Endothelial cell (in vitro differentiated cells): Measurements from ENCODE around the gene MOK. TPM values are rescaled to one million over a fixed set of nuclear protein-coding genes. Genes with fewer than 3 reads are reported as not detected.

Experiments
- DNase-seq: peaks from one replicate; pipeline ENCODE4 v3.0.0; 2021; ENCODE audit warnings: low spot score
- H3K27ac Mint-ChIP-seq: one replicate; pipeline ENCODE4 v1.8.0; 2021; ENCODE audit warnings: mixed read lengths, inconsistent platforms; ENCODE audit not compliant: unreplicated experiment
- H3K27me3 Mint-ChIP-seq: one replicate; pipeline ENCODE4 v1.8.0; 2021; ENCODE audit warnings: mild to moderate bottlenecking, moderate library complexity, mixed read lengths, inconsistent platforms; ENCODE audit not compliant: unreplicated experiment
- H3K36me3 Mint-ChIP-seq: one replicate; pipeline ENCODE4 v1.8.0; 2021; ENCODE audit warnings: mild to moderate bottlenecking, low read depth, mixed read lengths, inconsistent platforms; ENCODE audit not compliant: unreplicated experiment
- H3K4me1 Mint-ChIP-seq: one replicate; pipeline ENCODE4 v1.8.0; 2021; ENCODE audit warnings: mild to moderate bottlenecking, mixed read lengths, inconsistent platforms; ENCODE audit not compliant: unreplicated experiment
- H3K4me3 Mint-ChIP-seq: one replicate; pipeline ENCODE4 v1.8.0; 2021; ENCODE audit warnings: mild to moderate bottlenecking, mixed read lengths, inconsistent platforms; ENCODE audit not compliant: unreplicated experiment
- H3K9me3 Mint-ChIP-seq: one replicate; pipeline ENCODE4 v1.8.0; 2021; ENCODE audit warnings: mixed read lengths, inconsistent platforms; ENCODE audit not compliant: unreplicated experiment
- CTCF ChIP-seq: fragments of 200-600 bp; sonication (generic); IDR thresholded peaks from one replicate; pipeline ENCODE4 v1.5.0; 2021; ENCODE audit warnings: antibody characterized with exemption; ENCODE audit not compliant: unreplicated experiment
- total RNA-seq: library from RNA; stranded (reverse); fragmentation: NEBNext Ultra II Directional; extraction: Animal tissue kit (Norgen Biotek cat#: 25700); gene quantifications from one replicate; pipeline ENCODE4 v1.2.1, GENCODE V29; 2021; ENCODE audit not compliant: unreplicated experiment

The MOK gene
- total RNA-seq, 1 donor from 2014 or later, result 5.8 TPM

- H3K4me3 Mint-ChIP-seq, result no peak overlapping the region
- H3K9me3 Mint-ChIP-seq, result no peaks in the 10 kb centered on the region
- H3K4me1 Mint-ChIP-seq, result peaks cover 3% of the 10 kb centered on the region
- H3K36me3 Mint-ChIP-seq, result peaks cover 15% of the 10 kb centered on the region
- no peak overlapping the region for H3K27ac Mint-ChIP-seq
- DNase-seq, result no peak
- TF ChIP-seq CTCF, result no peak
- peaks cover 6% of the 10 kb centered on the region for H3K27me3 Mint-ChIP-seq
Measured at GRCh38 chr14:102213470-102213869, 91.5 kb downstream of the MOK start.

- peaks cover 6% of the 10 kb centered on the region for H3K27me3 Mint-ChIP-seq
- no peak for TF ChIP-seq CTCF
- H3K27ac Mint-ChIP-seq, result no peak overlapping the region
- peaks cover 15% of the 10 kb centered on the region for H3K36me3 Mint-ChIP-seq
- no peak overlapping the region for H3K4me3 Mint-ChIP-seq
- DNase-seq, result no peak
- H3K4me1 Mint-ChIP-seq, result peaks cover 3% of the 10 kb centered on the region
- H3K9me3 Mint-ChIP-seq, result no peaks in the 10 kb centered on the region
Measured at GRCh38 chr14:102212845-102213244, 92.1 kb downstream of the MOK start.

- DNase-seq, result no peak
- peaks cover 3% of the 10 kb centered on the region for H3K4me1 Mint-ChIP-seq
- no peak overlapping the region for H3K4me3 Mint-ChIP-seq
- TF ChIP-seq CTCF, result no peak
- peaks cover 20% of the 10 kb centered on the region for H3K36me3 Mint-ChIP-seq
- no peaks in the 10 kb centered on the region for H3K9me3 Mint-ChIP-seq
- H3K27ac Mint-ChIP-seq, result no peak overlapping the region
- H3K27me3 Mint-ChIP-seq, result peaks cover 6% of the 10 kb centered on the region
Measured at GRCh38 chr14:102212356-102212755, 92.6 kb downstream of the MOK start.

GRCh38 chr14:102211240-102211639, 93.7 kb downstream of the MOK start:
- peaks cover 9% of the 10 kb centered on the region for H3K27me3 Mint-ChIP-seq
- no peak overlapping the region for H3K4me3 Mint-ChIP-seq
- no peaks in the 10 kb centered on the region for H3K9me3 Mint-ChIP-seq
- H3K4me1 Mint-ChIP-seq, result peaks cover 3% of the 10 kb centered on the region
- no peak for TF ChIP-seq CTCF
- no peak for DNase-seq
- H3K36me3 Mint-ChIP-seq, result peaks cover 21% of the 10 kb centered on the region
- no peak overlapping the region for H3K27ac Mint-ChIP-seq

- Mint-ChIP-seq H3K36me3 (peaks cover 24% of the 10 kb centered on the region), H3K4me1 (peaks cover 3% of the 10 kb centered on the region), H3K9me3 (no peaks in the 10 kb centered on the region), H3K4me3 (no peak overlapping the region), H3K27ac (no peak overlapping the region), H3K27me3 (peaks cover 9% of the 10 kb centered on the region)
- no peak for TF ChIP-seq CTCF
- DNase-seq, result no peak
Measured at GRCh38 chr14:102210421-102211042, 94.4 kb downstream of the MOK start.
